SU-DHL-6 (cell line): ENCODE results near the gene PHRF1.

Experiments
- H2AFZ ChIP-seq: fragments of 200-600 bp; sonication (generic); 2 replicates; pipeline ENCODE4 v1.6.1; 2014; ENCODE audit warnings: low read depth, mild to moderate bottlenecking, moderate library complexity, mixed read lengths, antibody characterized with exemption, low read length; ENCODE audit not compliant: severe bottlenecking
- H3F3A ChIP-seq: fragments of 200-600 bp; shearing (Covaris generic); 2 replicates; pipeline ENCODE4 v1.6.0; 2016; ENCODE audit warnings: antibody characterized with exemption, mild to moderate bottlenecking; ENCODE audit not compliant: insufficient read depth
- H3K27ac ChIP-seq: fragments of 200-600 bp; sonication (generic); 2 replicates; pipeline ENCODE4 v1.5.1; 2016; ENCODE audit warnings: low read depth, mild to moderate bottlenecking, low read length, moderate library complexity, mixed read lengths
- H3K27me3 ChIP-seq: fragments of 200-600 bp; sonication (generic), shearing (Covaris generic); 2 replicates; pipeline ENCODE4 v1.6.0; 2014; ENCODE audit warnings: mild to moderate bottlenecking, low read length
- H3K36me3 ChIP-seq: fragments of 200-600 bp; sonication (generic); 2 replicates; pipeline ENCODE4 v1.6.1; 2014; ENCODE audit warnings: mild to moderate bottlenecking, low read length, mixed read lengths
- H3K4me2 ChIP-seq: fragments of 300-600, 200-600 bp; shearing (Covaris generic), sonication (generic); 2 replicates; pipeline ENCODE4 v1.6.0; 2014; ENCODE audit warnings: low read length, low read depth, mild to moderate bottlenecking; ENCODE audit not compliant: poor library complexity, severe bottlenecking
- H3K4me3 ChIP-seq: fragments of 200-600 bp; sonication (generic); 2 replicates; pipeline ENCODE4 v1.5.1; 2014; ENCODE audit warnings: antibody characterized with exemption, low read length, mild to moderate bottlenecking, mixed read lengths; ENCODE audit not compliant: insufficient read depth, poor library complexity, severe bottlenecking
- H3K79me2 ChIP-seq: fragments of 200-600 bp; sonication (generic); 2 replicates; pipeline ENCODE4 v1.6.1; 2014; ENCODE audit warnings: mild to moderate bottlenecking, low read length, moderate library complexity; ENCODE audit not compliant: insufficient read depth
- H3K9ac ChIP-seq: fragments of 200-600 bp; sonication (generic); 2 replicates; pipeline ENCODE4 v1.7.0; 2014; ENCODE audit warnings: mild to moderate bottlenecking, low read length
- H3K9me2 ChIP-seq: fragments of 200-600 bp; sonication (generic); replicated peaks from 2 replicates; pipeline ENCODE4 v1.6.1; 2014; ENCODE audit warnings: low read length; ENCODE audit not compliant: insufficient read depth
- H3K9me3 ChIP-seq: fragments of 200-600 bp; sonication (generic); 2 replicates; pipeline ENCODE4 v1.6.1; 2014; ENCODE audit warnings: low read length, mixed read lengths; ENCODE audit not compliant: insufficient read depth
- H4K20me1 ChIP-seq: fragments of 200-600 bp; sonication (generic); 2 replicates; pipeline ENCODE4 v1.6.1; 2014; ENCODE audit warnings: low read depth, mild to moderate bottlenecking, antibody characterized with exemption, low read length, moderate library complexity, mixed read lengths
- CTCF ChIP-seq: fragments of 200-600 bp; sonication (generic); IDR thresholded peaks from one replicate; pipeline ENCODE4 v1.5.1; 2017; ENCODE audit warnings: antibody characterized with exemption, mild to moderate bottlenecking, low read length, moderate library complexity; ENCODE audit not compliant: insufficient read depth, poor library complexity, severe bottlenecking
- EZH2phosphoT487 ChIP-seq: fragments of 200-600 bp; sonication (generic), shearing (Covaris generic); conservative IDR thresholded peaks from 2 replicates; pipeline ENCODE4 v1.6.1; 2018; ENCODE audit warnings: mild to moderate bottlenecking, antibody characterized with exemption, low read length, moderate library complexity, mixed read lengths

The PHRF1 gene

DNA sequence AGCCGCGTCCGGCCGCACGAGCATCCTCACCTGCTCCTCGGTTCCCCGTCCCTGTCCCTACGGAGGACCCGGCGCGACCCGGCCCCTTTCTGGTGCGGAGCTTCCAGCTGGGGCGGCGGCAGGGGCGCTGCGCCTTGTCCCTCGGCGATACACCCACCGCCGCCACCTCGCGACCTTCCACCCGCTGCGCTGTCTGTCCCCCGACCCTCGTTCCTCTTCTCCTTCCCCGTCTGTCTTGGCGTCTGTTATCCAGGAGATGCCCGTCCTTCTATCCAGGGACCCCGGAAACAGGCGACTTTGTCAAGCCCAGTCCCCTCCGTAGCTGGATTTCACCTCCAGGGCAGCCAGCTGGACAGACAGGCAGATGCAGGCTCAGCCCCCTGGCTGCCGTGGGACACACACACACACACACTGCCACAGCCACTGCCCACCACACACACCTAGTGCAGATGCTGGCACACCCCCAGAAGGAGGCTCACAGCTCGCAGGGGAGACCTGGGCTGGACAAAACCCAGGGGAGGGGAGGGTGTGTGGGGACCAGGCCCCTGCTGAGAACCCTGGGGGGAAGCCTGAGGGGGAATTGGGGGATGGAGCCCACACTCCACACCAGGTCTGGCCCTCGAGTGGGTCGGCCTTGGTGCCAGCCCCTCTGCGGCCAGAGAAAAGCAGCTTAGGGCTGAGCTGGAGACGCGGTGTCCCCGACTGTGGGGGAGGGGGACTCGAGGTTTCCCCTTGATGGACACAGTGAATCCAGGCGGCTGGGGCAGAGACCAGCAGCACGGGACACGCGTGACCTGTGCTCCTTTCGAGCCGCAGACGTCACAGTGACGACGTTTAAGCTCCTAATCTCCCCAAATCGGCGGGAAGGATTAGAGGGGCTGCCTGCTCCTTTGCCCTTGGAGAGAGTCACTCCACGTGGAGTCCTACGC is 61.6 kb downstream of the PHRF1 start:
- H3K27me3 ChIP-seq, result no peaks in the 10 kb centered on the region
- H3K9ac ChIP-seq, result no peak overlapping the region
- no peaks in the 10 kb centered on the region for H3K36me3 ChIP-seq
- no peak for TF ChIP-seq CTCF
- H3K79me2 ChIP-seq, result no peaks in the 10 kb centered on the region
- no peak overlapping the region for H3K4me3 ChIP-seq
- no peaks in the 10 kb centered on the region for H4K20me1 ChIP-seq
- no peaks in the 10 kb centered on the region for H3K9me2 ChIP-seq
- H3K27ac ChIP-seq, result no peak overlapping the region
- no peaks in the 10 kb centered on the region for H3F3A ChIP-seq
- H3K9me3 ChIP-seq, result no peaks in the 10 kb centered on the region
- H3K4me2 ChIP-seq, result no peak overlapping the region
- no peak overlapping the region for H2AFZ ChIP-seq

DNA sequence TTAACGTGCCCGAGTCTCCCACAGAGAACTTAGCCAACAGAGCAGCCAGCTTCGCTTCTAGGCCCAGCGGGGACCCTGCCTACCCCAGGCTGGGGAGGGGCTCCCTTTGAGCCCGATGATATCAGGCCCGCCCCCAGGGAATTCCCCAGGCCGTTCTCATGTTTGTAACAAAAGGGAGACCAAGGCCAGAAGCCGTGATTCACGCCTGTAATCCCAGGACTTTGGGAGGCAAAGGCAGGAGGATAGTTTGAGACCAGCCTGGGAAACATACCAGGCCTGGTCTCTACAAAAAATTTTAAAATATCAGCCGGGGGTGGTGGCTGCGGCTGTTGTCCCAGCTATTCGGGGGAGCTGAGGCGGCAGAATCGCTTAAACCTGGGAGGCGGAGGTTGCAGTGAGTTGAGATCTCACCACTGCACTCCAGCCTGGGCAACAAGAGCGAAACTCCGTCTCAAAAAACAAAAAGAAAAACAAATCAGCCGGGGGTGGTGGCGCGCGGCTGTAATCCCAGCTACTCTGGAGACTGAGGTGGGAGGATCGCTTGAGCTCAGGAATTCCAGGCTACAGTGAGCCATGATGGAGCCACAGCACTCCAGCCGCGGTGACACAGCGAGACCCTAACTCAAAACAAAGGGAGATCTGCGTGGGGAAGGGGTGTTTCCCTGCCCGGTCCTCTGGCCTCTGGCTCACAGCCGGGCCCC is 62.5 kb downstream of the PHRF1 start:
- H3K4me3 ChIP-seq, result no peak overlapping the region
- H4K20me1 ChIP-seq, result no peaks in the 10 kb centered on the region
- no peak overlapping the region for H3K27ac ChIP-seq
- H3K36me3 ChIP-seq, result no peaks in the 10 kb centered on the region
- H2AFZ ChIP-seq, result no peak overlapping the region
- no peak overlapping the region for H3K9ac ChIP-seq
- TF ChIP-seq EZH2phosphoT487, result no peak
- TF ChIP-seq CTCF, result no peak
- 0 out of 2 replicates have a peak, but pooled peaks cover 3% of the 10 kb centered on the region for H3F3A ChIP-seq
- no peaks in the 10 kb centered on the region for H3K9me3 ChIP-seq
- H3K27me3 ChIP-seq, result no peaks in the 10 kb centered on the region
- H3K4me2 ChIP-seq, result no peak overlapping the region
- H3K9me2 ChIP-seq, result no peaks in the 10 kb centered on the region
- no peaks in the 10 kb centered on the region for H3K79me2 ChIP-seq

GRCh38 chr11:639332-639955 is 63.2 kb downstream of the PHRF1 start:
- H4K20me1 ChIP-seq, result no peaks in the 10 kb centered on the region

More at GRCh38 chr11:639332-639955, 63.2 kb downstream of the PHRF1 start:
- Histone ChIP-seq H3K9me2 (no peaks in the 10 kb centered on the region), H3K9ac (no peak overlapping the region), H3K79me2 (no peaks in the 10 kb centered on the region), H3K4me3 (no peak overlapping the region), H3K27ac (no peak overlapping the region), H3K4me2 (no peak overlapping the region), H3K36me3 (no peaks in the 10 kb centered on the region), H2AFZ (no peak overlapping the region), H3F3A (0 out of 2 replicates have a peak, but pooled peaks cover 3% of the 10 kb centered on the region), H3K9me3 (no peaks in the 10 kb centered on the region), H3K27me3 (no peaks in the 10 kb centered on the region)
- TF ChIP-seq CTCF (no peak), EZH2phosphoT487 (no peak)
